ENCODE data around the gene IKBIP. TPM values are rescaled to one million over a fixed set of nuclear protein-coding genes. Genes with fewer than 3 reads are reported as not detected.
"Not testable (repeated sequence)": the region's sequence is repeated elsewhere in the genome, so short reads cannot be mapped to it uniquely, and the experiment has no call there.

Gene IKBIP
- total RNA-seq, 8 experiments from 2014 or later, result 7.2 to 40.4 (median 22.0) TPM

GRCh38 chr12:98582093-98582492 is 62.5 kb downstream of the IKBIP start:
- Histone ChIP-seq H3K4me1 (replicated peaks in 1 of 2) (no peaks in the 10 kb centered on the region), H3K4me3 (no peak overlapping the region), H3K27ac (no peak overlapping the region)
- in situ Hi-C loops (cut with MboI; ENCODE audit: low pct_unique_long_range_greater_than_20kb in 2 of 9, low sequenced_read_pairs in 9 of 9, unreplicated experiment in 9 of 9), result no loop called here
- 74 to 100% (median 80%) methylated on average over 2 to 6 of the region's 6 CpGs; no CpG with 5 or more reads in 1 of the 10 experiments for WGBS, 10 experiments
- no peak for ATAC-seq (replicated peaks in 6 of 8)

GRCh38 chr12:98581101-98581500 is 63.5 kb downstream of the IKBIP start:
- WGBS, 10 experiments, result 0 to 100% (median 78%) methylated on average over 1 of the region's 1 CpG; no CpG with 5 or more reads in 5 of the 10 experiments
- in situ Hi-C loops (cut with MboI; ENCODE audit: low pct_unique_long_range_greater_than_20kb in 2 of 9, low sequenced_read_pairs in 9 of 9, unreplicated experiment in 9 of 9), result no loop called here
- no peak overlapping the region for H3K27ac ChIP-seq
- peak in 2 of 8 experiments; percentile 39 to 91 for ATAC-seq (replicated peaks in 6 of 8)
- no peak overlapping the region for H3K4me3 ChIP-seq
- no peaks in the 10 kb centered on the region for H3K4me1 ChIP-seq (replicated peaks in 1 of 2)

- no peak overlapping the region for H3K27ac ChIP-seq
- no peak for ATAC-seq (replicated peaks in 6 of 8)
- in situ Hi-C loops (cut with MboI; ENCODE audit: low pct_unique_long_range_greater_than_20kb in 2 of 9, low sequenced_read_pairs in 9 of 9, unreplicated experiment in 9 of 9), result no loop called here
- H3K4me1 ChIP-seq (replicated peaks in 1 of 2), result no peaks in the 10 kb centered on the region
- WGBS, 10 experiments, result 80 to 100% (median 91%) methylated on average over 1 to 5 of the region's 5 CpGs; no CpG with 5 or more reads in 1 of the 10 experiments
- H3K4me3 ChIP-seq, result no peak overlapping the region
Observed at GRCh38 chr12:98580695-98581094, 63.9 kb downstream of the IKBIP start.

DNA sequence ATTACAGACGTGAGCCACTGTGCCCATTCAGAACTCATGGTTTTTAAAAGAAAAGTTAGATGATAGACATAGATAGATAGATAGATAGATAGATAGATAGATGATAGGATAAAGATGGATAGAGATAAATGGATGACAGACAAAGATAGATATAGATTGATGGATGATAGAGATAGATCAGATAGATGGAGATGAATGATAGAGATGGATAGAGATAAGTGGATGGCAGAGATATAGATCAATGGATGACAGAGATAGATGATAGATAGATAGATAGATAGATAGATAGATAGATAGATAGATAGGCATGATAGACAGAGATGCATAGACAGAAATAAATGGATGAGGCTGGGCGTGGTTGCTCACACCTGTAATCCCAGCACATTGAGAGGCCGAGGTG is 64.8 kb downstream of the IKBIP start:
- in situ Hi-C loops (cut with MboI; ENCODE audit: low pct_unique_long_range_greater_than_20kb in 2 of 9, low sequenced_read_pairs in 9 of 9, unreplicated experiment in 9 of 9), result no loop called here
- no peaks in the 10 kb centered on the region for H3K4me1 ChIP-seq (replicated peaks in 1 of 2)
- no peak overlapping the region for H3K4me3 ChIP-seq
- H3K27ac ChIP-seq, result no peak overlapping the region
- WGBS, 10 experiments, result 63 to 92% (median 80%) methylated on average over 1 to 3 of the region's 3 CpGs; no CpG with 5 or more reads in 1 of the 10 experiments
- ATAC-seq (replicated peaks in 6 of 8), result no peak

DNA sequence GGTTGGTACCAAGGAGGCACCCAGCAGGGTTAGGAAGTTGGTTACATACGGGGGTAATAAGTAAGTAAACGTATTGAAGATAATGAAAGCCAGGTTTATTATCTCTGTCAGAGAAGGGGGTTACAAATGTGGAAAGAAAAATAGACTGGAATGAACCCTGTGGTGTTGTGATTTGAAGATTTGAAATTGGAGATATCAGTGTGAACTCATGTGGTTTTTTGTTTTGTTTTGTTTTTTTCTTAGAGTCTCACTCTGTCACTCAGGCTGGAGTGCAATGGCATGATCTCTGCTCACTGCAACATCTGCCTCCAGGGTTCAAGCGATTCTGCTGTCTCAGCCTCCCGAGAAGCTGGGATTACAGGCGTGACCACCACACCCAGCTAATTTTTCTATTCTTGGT is 65.2 kb downstream of the IKBIP start:
- H3K4me3 ChIP-seq, result no peak overlapping the region
- no peak for ATAC-seq (replicated peaks in 6 of 8)
- no peak overlapping the region for H3K27ac ChIP-seq
- no peaks in the 10 kb centered on the region for H3K4me1 ChIP-seq (replicated peaks in 1 of 2)
- WGBS, 10 experiments, result 0 to 100% (median 72%) methylated on average over 1 to 5 of the region's 5 CpGs; no CpG with 5 or more reads in 1 of the 10 experiments
- in situ Hi-C loops (cut with MboI; ENCODE audit: low pct_unique_long_range_greater_than_20kb in 2 of 9, low sequenced_read_pairs in 9 of 9, unreplicated experiment in 9 of 9), result no loop called here

DNA sequence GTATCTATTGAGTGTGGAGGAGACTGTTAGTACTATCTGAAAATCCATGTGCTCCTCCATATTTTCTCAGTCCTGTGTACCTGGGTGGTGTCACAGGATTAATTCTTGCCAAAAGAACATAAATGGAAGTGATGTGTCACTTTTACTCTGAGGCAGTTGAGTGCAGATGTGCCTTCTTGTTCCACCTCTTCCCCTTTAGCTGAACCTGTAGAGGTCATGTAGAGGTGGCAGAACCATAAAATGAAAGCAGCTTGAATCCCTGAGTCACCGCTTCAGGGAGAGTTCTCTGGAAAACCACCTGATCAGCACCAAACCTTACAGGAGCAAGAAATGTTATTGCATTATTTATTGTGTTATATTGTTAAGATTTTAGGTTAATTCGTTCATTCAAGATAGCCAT is 65.8 kb downstream of the IKBIP start:
- WGBS, 10 experiments, result 0 to 94% (median 83%) methylated on average over 1 to 2 of the region's 2 CpGs; no CpG with 5 or more reads in 1 of the 10 experiments
- in situ Hi-C loops (cut with MboI; ENCODE audit: low pct_unique_long_range_greater_than_20kb in 2 of 9, low sequenced_read_pairs in 9 of 9, unreplicated experiment in 9 of 9), result no loop called here

GRCh38 chr12:98578392-98578791 is 66.2 kb downstream of the IKBIP start:
- H3K27ac ChIP-seq, result no peak overlapping the region
- 36 to 100% (median 79%) methylated on average over 1 of the region's 1 CpG; no CpG with 5 or more reads in 2 of the 10 experiments for WGBS, 10 experiments
- H3K4me1 ChIP-seq (replicated peaks in 1 of 2), result no peaks in the 10 kb centered on the region
- H3K4me3 ChIP-seq, result no peak overlapping the region
- in situ Hi-C loops (cut with MboI; ENCODE audit: low pct_unique_long_range_greater_than_20kb in 2 of 9, low sequenced_read_pairs in 9 of 9, unreplicated experiment in 9 of 9), result no loop called here
- peak in 1 of 8 experiments; percentile 50 for ATAC-seq (replicated peaks in 6 of 8)

More for the DNA sequence above, 65.8 kb downstream of the IKBIP start:
- peak in 5 of 8 experiments; percentile 35 to 97 (median 59) for ATAC-seq (replicated peaks in 6 of 8)
- no peak overlapping the region for H3K4me3 ChIP-seq
- H3K27ac ChIP-seq, result no peak overlapping the region
- no peaks in the 10 kb centered on the region for H3K4me1 ChIP-seq (replicated peaks in 1 of 2)

- ATAC-seq (replicated peaks in 6 of 8); H3K4me3 ChIP-seq; in situ Hi-C loops (cut with MboI; ENCODE audit: low pct_unique_long_range_greater_than_20kb in 2 of 9, low sequenced_read_pairs in 9 of 9, unreplicated experiment in 9 of 9); H3K4me1 ChIP-seq (replicated peaks in 1 of 2); H3K27ac ChIP-seq: not testable (repeated sequence)
- WGBS, 10 experiments, result 50 to 100% (median 100%) methylated on average over 1 of the region's 2 CpGs; no CpG with 5 or more reads in 3 of the 10 experiments
Observed at GRCh38 chr12:98576795-98577194, 67.8 kb downstream of the IKBIP start.

GRCh38 chr12:98575013-98575412 is 69.6 kb downstream of the IKBIP start:
- WGBS, 10 experiments, result 33 to 100% (median 94%) methylated on average over 1 to 4 of the region's 4 CpGs; no CpG with 5 or more reads in 3 of the 10 experiments

More at GRCh38 chr12:98575013-98575412, 69.6 kb downstream of the IKBIP start:
- no peaks in the 10 kb centered on the region for H3K4me1 ChIP-seq (replicated peaks in 1 of 2)
- no peak for ATAC-seq (replicated peaks in 6 of 8)
- no peak overlapping the region for H3K4me3 ChIP-seq
- in situ Hi-C loops (cut with MboI; ENCODE audit: low pct_unique_long_range_greater_than_20kb in 2 of 9, low sequenced_read_pairs in 9 of 9, unreplicated experiment in 9 of 9), result no loop called here
- no peak overlapping the region for H3K27ac ChIP-seq

Other genes with a start within 250 kb of the IKBIP start
- 100 to 1,000 TPM in 3 of 8 experiments, 10 to 100 TPM in 4, 1 to 10 TPM in 1; 7.6 to 178 (median 58.0) TPM for gene TMPO, start 129.2 kb downstream of the IKBIP start, total RNA-seq
- 100 to 1,000 TPM; 349 to 661 (median 472) TPM for gene SLC25A3, start 51.1 kb downstream of the IKBIP start, total RNA-seq
- gene APAF1, start 502 bp upstream of the IKBIP start, total RNA-seq, result 10 to 100 TPM in 7 of 8 experiments, 1 to 10 TPM in 1; 6.0 to 25.8 (median 22.9) TPM